HUES48 (cell line): ENCODE data around the gene FKBP9.
"Not testable (repeated sequence)": the region's sequence is repeated elsewhere in the genome, so short reads cannot be mapped to it uniquely, and the experiment has no call there.

ENCODE experiments used
- H3K27ac ChIP-seq: one replicate; pipeline ENCODE4 v1.7.0; 2013; ENCODE audit warnings: low read depth, low read length, inconsistent platforms
- H3K27me3 ChIP-seq: 2 replicates; pipeline ENCODE4 v1.6.1; 2013; ENCODE audit warnings: mild to moderate bottlenecking, low read length; ENCODE audit not compliant: control insufficient read depth, insufficient read depth
- H3K36me3 ChIP-seq: 2 replicates; pipeline ENCODE4 v1.6.1; 2013; ENCODE audit warnings: low read length; ENCODE audit not compliant: control insufficient read depth, insufficient read depth
- H3K4me1 ChIP-seq: 2 replicates; pipeline ENCODE4 v1.6.1; 2013; ENCODE audit warnings: mild to moderate bottlenecking, low read length; ENCODE audit not compliant: control insufficient read depth, insufficient read depth
- H3K4me3 ChIP-seq: 2 replicates; pipeline ENCODE4 v1.5.1; 2013; ENCODE audit warnings: mild to moderate bottlenecking, low read depth, low read length
- H3K9ac ChIP-seq: 2 replicates; pipeline ENCODE4 v1.6.1; 2013; ENCODE audit warnings: mild to moderate bottlenecking, low read depth, low read length, moderate library complexity
- H3K9me3 ChIP-seq: 2 replicates; pipeline ENCODE4 v1.6.1; 2013; ENCODE audit warnings: low read length; ENCODE audit not compliant: control insufficient read depth, insufficient read depth

FKBP9 gene

GRCh38 chr7:32957326-32958045 lies at the start of gene FKBP9:
TSS of gene FKBP9 (plus strand) at chr7:32957440. CDS start at chr7:32957574, 134 bp downstream.
- peaks cover 41% of the 10 kb centered on the region for H3K27me3 ChIP-seq
- H3K36me3 ChIP-seq = no peaks in the 10 kb centered on the region
- H3K9me3 ChIP-seq = no peaks in the 10 kb centered on the region
- no peaks in the 10 kb centered on the region for H3K4me1 ChIP-seq
- peak within 1 kb of the TSS; percentile 45 for H3K27ac ChIP-seq
- peak within 1 kb of the TSS; percentile 32; the same call in 1 of the 2 replicates for H3K9ac ChIP-seq
- peak within 1 kb of the TSS; percentile 75 for H3K4me3 ChIP-seq

GRCh38 chr7:32910195-32910594 lies 47.0 kb upstream of the FKBP9 start:
- no peaks in the 10 kb centered on the region for H3K4me1 ChIP-seq
- no peak overlapping the region for H3K9ac ChIP-seq
- H3K27me3 ChIP-seq = no peaks in the 10 kb centered on the region; the same call in 1 of the 2 replicates
- no peak overlapping the region for H3K27ac ChIP-seq
- H3K36me3 ChIP-seq = no peaks in the 10 kb centered on the region
- H3K4me3 ChIP-seq = no peak overlapping the region
- no peaks in the 10 kb centered on the region for H3K9me3 ChIP-seq

- H3K4me3 ChIP-seq = no peak overlapping the region
- no peak overlapping the region for H3K9ac ChIP-seq
- no peak overlapping the region for H3K27ac ChIP-seq
- no peaks in the 10 kb centered on the region for H3K4me1 ChIP-seq
- no peaks in the 10 kb centered on the region for H3K27me3 ChIP-seq
- no peaks in the 10 kb centered on the region for H3K9me3 ChIP-seq
- H3K36me3 ChIP-seq = no peaks in the 10 kb centered on the region
These were observed 43.1 kb upstream of the FKBP9 start for GRCh38 chr7:32914184-32914583.

- Histone ChIP-seq H3K27me3 (no peaks in the 10 kb centered on the region), H3K36me3 (no peaks in the 10 kb centered on the region)
These were observed 42.2 kb upstream of the FKBP9 start for GRCh38 chr7:32915041-32915536.

GRCh38 chr7:32916006-32916405 lies 41.2 kb upstream of the FKBP9 start:
- H3K27me3 ChIP-seq = no peaks in the 10 kb centered on the region
- no peak overlapping the region for H3K27ac ChIP-seq
- no peaks in the 10 kb centered on the region for H3K9me3 ChIP-seq
- no peak overlapping the region for H3K9ac ChIP-seq
- H3K4me1 ChIP-seq = no peaks in the 10 kb centered on the region
- no peaks in the 10 kb centered on the region for H3K36me3 ChIP-seq
- H3K4me3 ChIP-seq = no peak overlapping the region

More at GRCh38 chr7:32915041-32915536, 42.2 kb upstream of the FKBP9 start:
- no peak overlapping the region for H3K27ac ChIP-seq
- no peak overlapping the region for H3K4me3 ChIP-seq
- no peaks in the 10 kb centered on the region for H3K9me3 ChIP-seq
- H3K9ac ChIP-seq = no peak overlapping the region
- no peaks in the 10 kb centered on the region for H3K4me1 ChIP-seq

- H3K4me3 ChIP-seq, H3K27me3 ChIP-seq, H3K9ac ChIP-seq, H3K36me3 ChIP-seq, H3K27ac ChIP-seq, H3K9me3 ChIP-seq, H3K4me1 ChIP-seq: not testable (repeated sequence)
These were observed 40.2 kb upstream of the FKBP9 start for GRCh38 chr7:32916994-32917393.

GRCh38 chr7:32921896-32922295 lies 35.3 kb upstream of the FKBP9 start:
- Histone ChIP-seq H3K27me3 (peaks cover 7% of the 10 kb centered on the region), H3K4me1 (no peaks in the 10 kb centered on the region), H3K9ac (no peak overlapping the region), H3K27ac (no peak overlapping the region), H3K9me3 (no peaks in the 10 kb centered on the region), H3K4me3 (no peak overlapping the region), H3K36me3 (no peaks in the 10 kb centered on the region)

GRCh38 chr7:32928785-32929298 lies 28.4 kb upstream of the FKBP9 start:
- no peaks in the 10 kb centered on the region for H3K4me1 ChIP-seq
- no peak overlapping the region for H3K27ac ChIP-seq
- H3K9ac ChIP-seq = no peak overlapping the region
- H3K9me3 ChIP-seq = no peaks in the 10 kb centered on the region
- H3K4me3 ChIP-seq = no peak overlapping the region
- peaks cover 30% of the 10 kb centered on the region for H3K27me3 ChIP-seq
- no peaks in the 10 kb centered on the region for H3K36me3 ChIP-seq

GRCh38 chr7:32929430-32930143 lies 27.7 kb upstream of the FKBP9 start:
- H3K4me3 ChIP-seq = no peak overlapping the region
- peaks cover 34% of the 10 kb centered on the region for H3K27me3 ChIP-seq
- H3K9ac ChIP-seq = no peak overlapping the region
- no peaks in the 10 kb centered on the region for H3K9me3 ChIP-seq
- H3K27ac ChIP-seq = no peak overlapping the region
- no peaks in the 10 kb centered on the region for H3K4me1 ChIP-seq
- no peaks in the 10 kb centered on the region for H3K36me3 ChIP-seq

- H3K36me3 ChIP-seq = no peaks in the 10 kb centered on the region
These were observed 26.9 kb upstream of the FKBP9 start for GRCh38 chr7:32930378-32930777.

GRCh38 chr7:32935558-32935957 lies 21.7 kb upstream of the FKBP9 start:
- peaks cover 77% of the 10 kb centered on the region for H3K27me3 ChIP-seq
- H3K9ac ChIP-seq = no peak overlapping the region
- no peaks in the 10 kb centered on the region for H3K9me3 ChIP-seq
- H3K27ac ChIP-seq = no peak overlapping the region
- no peaks in the 10 kb centered on the region for H3K4me1 ChIP-seq
- H3K36me3 ChIP-seq = no peaks in the 10 kb centered on the region
- H3K4me3 ChIP-seq = no peak overlapping the region

More at GRCh38 chr7:32930378-32930777, 26.9 kb upstream of the FKBP9 start:
- no peak overlapping the region for H3K4me3 ChIP-seq
- no peaks in the 10 kb centered on the region for H3K9me3 ChIP-seq
- no peak overlapping the region for H3K27ac ChIP-seq
- H3K4me1 ChIP-seq = no peaks in the 10 kb centered on the region
- H3K9ac ChIP-seq = no peak overlapping the region
- peaks cover 29% of the 10 kb centered on the region for H3K27me3 ChIP-seq
